HepG2 (cell line): ENCODE data around the gene DHH. TPM values are rescaled to one million over a fixed set of nuclear protein-coding genes. Genes with fewer than 3 reads are reported as not detected.

Source experiments
- AKAP8 ChIP-seq: sonication (generic); formaldehyde crosslinking; IDR thresholded peaks from 2 replicates; pipeline ENCODE4 v1.5.1; 2020; ENCODE audit warnings: mild to moderate bottlenecking, missing genetic modification reagents
- CBX2 ChIP-seq, 2 experiments: fragments of 200-600 bp in 1 of 2; sonication (generic); formaldehyde crosslinking in 1 of 2; IDR thresholded peaks; 2 replicates each; pipeline versions ENCODE4 v1.7.0 to v1.8.1; 2018 to 2022; ENCODE audit warnings: low read depth in 2 of 2, low read length in 1 of 2, mild to moderate bottlenecking in 1 of 2, missing genetic modification reagents in 1 of 2
- CENPT ChIP-seq: sonication (generic); formaldehyde crosslinking; IDR thresholded peaks from 2 replicates; pipeline ENCODE4 v1.8.0; 2022; ENCODE audit warnings: low read depth, mild to moderate bottlenecking, moderate library complexity, missing genetic modification reagents
- ERF ChIP-seq: IDR thresholded peaks from 2 replicates; pipeline ENCODE4 v1.6.1; 2018; ENCODE audit warnings: missing biosample characterization, missing genetic modification reagents
- EZH2 ChIP-seq: conservative IDR thresholded peaks from 2 replicates; pipeline ENCODE4 v1.6.1; 2012; ENCODE audit warnings: mild to moderate bottlenecking, low read depth, low read length, moderate library complexity
- GATAD2A ChIP-seq: IDR thresholded peaks from 2 replicates; pipeline ENCODE4 v1.6.1; 2016
- KLF9 ChIP-seq: IDR thresholded peaks from 2 replicates; pipeline ENCODE4 v1.6.1; 2016; ENCODE audit warnings: low read depth
- MED1 ChIP-seq: sonication (generic); formaldehyde crosslinking; IDR thresholded peaks from 2 replicates; pipeline ENCODE4 v1.4.0; 2020; ENCODE audit warnings: missing genetic modification reagents
- NCOR1 ChIP-seq: fragments of 200-600 bp; sonication (generic); IDR thresholded peaks from 2 replicates; pipeline ENCODE4 v1.7.0; 2017; ENCODE audit warnings: antibody characterized with exemption, low read length, borderline replicate concordance
- NR1H2 ChIP-seq: sonication (generic); formaldehyde crosslinking; IDR thresholded peaks from 2 replicates; pipeline ENCODE4 v1.8.1; 2022; ENCODE audit warnings: low read depth, missing genetic modification reagents, borderline replicate concordance
- NR2C2 ChIP-seq: sonication (generic); formaldehyde crosslinking; IDR thresholded peaks from 2 replicates; pipeline ENCODE4 v1.4.0; 2020; ENCODE audit warnings: missing genetic modification reagents, mild to moderate bottlenecking, moderate library complexity, borderline replicate concordance
- PRPF4 ChIP-seq: fragments of 200-400 bp; formaldehyde crosslinking; IDR thresholded peaks from 2 replicates; pipeline ENCODE4 v1.6.1; 2016; ENCODE audit warnings: low read length, low read depth; ENCODE audit not compliant: poor library complexity, severe bottlenecking
- RARG ChIP-seq: sonication (generic); formaldehyde crosslinking; IDR thresholded peaks from 2 replicates; pipeline ENCODE4 v1.4.0; 2020; ENCODE audit warnings: low read depth, mild to moderate bottlenecking, missing genetic modification reagents
- RFX3 ChIP-seq: IDR thresholded peaks from 2 replicates; pipeline ENCODE4 v1.6.1; 2016; ENCODE audit warnings: missing biosample characterization, missing genetic modification reagents
- SOX13 ChIP-seq, 3 experiments: fragments of 450-650 bp in 1 of 3; sonication (generic) in 1 of 3; formaldehyde crosslinking in 1 of 3; IDR thresholded peaks in 2 of 3; conservative IDR thresholded peaks in 1 of 3; 2 replicates each; pipeline versions ENCODE4 v1.5.0 to v1.6.1; 2016 to 2020; ENCODE audit warnings: antibody characterized with exemption in 1 of 3, mild to moderate bottlenecking in 1 of 3, missing compliant biosample characterization in 1 of 3, missing genetic modification reagents in 1 of 3, moderate library complexity in 1 of 3
- ZNF251 ChIP-seq: sonication (generic); formaldehyde crosslinking; IDR thresholded peaks from 2 replicates; pipeline ENCODE4 v1.9.0; 2021; ENCODE audit warnings: mild to moderate bottlenecking, missing genetic modification reagents
- ZNF274 ChIP-seq: sonication (generic); formaldehyde crosslinking; IDR thresholded peaks from 2 replicates; pipeline ENCODE4 v1.5.1; 2020; ENCODE audit warnings: mild to moderate bottlenecking, missing genetic modification reagents
- ZNF510 ChIP-seq: sonication (generic); formaldehyde crosslinking; IDR thresholded peaks from 2 replicates; pipeline ENCODE4 v1.4.0; 2020; ENCODE audit warnings: low read depth, mild to moderate bottlenecking, missing genetic modification reagents
- ZNF704 ChIP-seq: sonication (generic); formaldehyde crosslinking; IDR thresholded peaks from 2 replicates; pipeline ENCODE4 v1.8.1; 2023; ENCODE audit warnings: mild to moderate bottlenecking, inconsistent platforms, moderate library complexity, missing genetic modification reagents, borderline replicate concordance
- ZNF777 ChIP-seq: sonication (generic); formaldehyde crosslinking; IDR thresholded peaks from 2 replicates; pipeline ENCODE4 v1.4.0; 2020; ENCODE audit warnings: missing genetic modification reagents
- polyA plus RNA-seq, 8 experiments: library from polyadenylated mRNA; depleted of rRNA in 3 of 8; stranded (reverse) in 7 of 8; unstranded in 1 of 8; fragments of >200 nt; fragmentation: Illumina TruSeq in 4 of 8; extraction: Trizol in 4 of 8; gene quantifications; 2 replicates each; pipeline versions ENCODE4 v1.2.1 to v1.2.3, GENCODE V29; 2011 to 2016; ENCODE audit warnings: low read depth in 4 of 8, missing spikeins in 1 of 8, mixed read lengths in 1 of 8; ENCODE audit not compliant: insufficient read depth in 1 of 8
- total RNA-seq, 5 experiments: library from RNA; depleted of rRNA; stranded (reverse); fragments of >200 nt; fragmentation: Illumina TruSeq; extraction: Trizol; gene quantifications; 2 replicates each; pipeline ENCODE4 v1.2.3, GENCODE V29; 2016; ENCODE audit warnings: low read depth in 1 of 5
- TF ChIP-seq, protein P1 (sequence below): IDR thresholded peaks from 2 replicates; pipeline ENCODE4 v1.6.1; 2016
- TF ChIP-seq, protein P2 (sequence below): sonication (generic); formaldehyde crosslinking; IDR thresholded peaks from 2 replicates; pipeline ENCODE4 v1.4.0; 2020; ENCODE audit warnings: mild to moderate bottlenecking, missing genetic modification reagents
- TF ChIP-seq, protein P3 (sequence below): sonication (generic); formaldehyde crosslinking; IDR thresholded peaks from 2 replicates; pipeline ENCODE4 v1.4.0; 2020; ENCODE audit warnings: missing genetic modification reagents, borderline replicate concordance

Gene DHH
- total and polyA plus RNA-seq, 2 of the 13 experiments (the other 11 are each of a cell fraction or from before 2014, with no cell fraction given) = not detected

DNA sequence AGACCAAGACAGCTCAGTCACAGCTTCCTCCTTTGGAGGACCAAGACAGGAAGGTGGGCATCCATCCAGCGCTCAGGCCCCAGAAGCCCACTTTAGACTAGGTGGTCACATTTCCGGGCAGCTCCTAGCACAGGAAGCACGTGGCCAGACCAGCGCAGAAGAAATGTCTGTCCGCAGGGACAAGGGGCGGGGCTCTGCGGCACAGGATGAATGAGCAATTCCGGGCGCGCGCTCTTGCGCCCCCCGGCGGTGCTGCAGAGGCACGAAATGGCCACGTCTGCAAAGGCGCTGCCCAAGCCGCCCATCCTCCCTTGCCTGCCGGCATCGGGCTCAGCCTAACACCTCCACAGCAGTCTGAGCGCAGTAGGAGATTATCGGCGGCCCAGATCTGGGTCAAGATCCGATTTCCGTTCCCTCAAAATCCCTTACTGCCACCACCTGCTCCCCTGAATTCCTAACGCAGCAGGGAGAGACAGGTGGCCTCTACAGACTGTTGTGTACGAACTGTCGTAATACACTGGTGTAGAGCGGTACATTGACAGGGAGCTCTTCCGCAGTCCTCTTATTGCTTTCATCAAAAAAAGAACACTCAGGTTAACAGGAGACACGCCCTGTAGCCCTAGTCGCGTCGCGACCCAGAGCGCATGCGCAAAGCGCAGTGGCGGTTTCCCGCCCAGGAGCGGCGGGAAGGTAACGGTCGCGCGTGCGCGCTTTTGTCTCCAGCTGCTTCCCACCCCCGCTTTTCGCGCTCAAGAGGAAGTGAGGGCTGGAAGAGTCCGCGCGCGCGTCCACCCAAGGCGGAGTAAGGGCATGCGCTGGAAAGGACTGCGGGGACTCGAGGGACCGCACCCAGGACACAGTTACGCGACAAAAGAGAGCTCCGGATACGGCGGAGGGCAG lies 35.8 kb upstream of the DHH start (continued):
- TF ChIP-seq ZNF704 (CRISPR knock-in tag) (peak; percentile 84; the same call in 1 of the 2 replicates), KLF9 (CRISPR knock-in tag) (peak; percentile 66), ZNF777 (peak; percentile 40; the same call in 1 of the 2 replicates), SOX13 (IDR thresholded peaks at IDR 0.05) (no peak), SOX13 (CRISPR knock-in tag; conservative IDR thresholded peaks at IDR 0.05 in 1 of 2, IDR thresholded peaks at IDR 0.05 in 1 of 2) (peak in 1 of 2 experiments; percentile 47; a peak in 2 of 4 replicates), CBX2 (IDR thresholded peaks at IDR 0.05; ENCODE audit: low read depth, low read length) (no peak), CBX2 (CRISPR knock-in tag; IDR thresholded peaks at IDR 0.05; ENCODE audit: low read depth) (peak; percentile 92; the same call in 1 of the 2 replicates), NR1H2 (0 out of 2 replicates have a peak, but pooled peaks have one; percentile 85), MED1 (peak; percentile 64), NCOR1 (no peak), CENPT (peak; percentile 94), RARG (CRISPR knock-in tag) (no peak), ZNF510 (CRISPR knock-in tag) (no peak), GATAD2A (peak; percentile 69), EZH2 (no peak), NR2C2 (CRISPR knock-in tag) (no peak; the same call in 1 of the 2 replicates), AKAP8 (CRISPR knock-in tag) (peak; percentile 97), ZNF251 (CRISPR knock-in tag) (no peak; the same call in 1 of the 2 replicates), ZNF274 (CRISPR knock-in tag) (peak; percentile 70; the same call in 1 of the 2 replicates), ERF (no peak; the same call in 1 of the 2 replicates), RFX3 (no peak), PRPF4 (no peak)
- TF ChIP-seq, protein P1, sequence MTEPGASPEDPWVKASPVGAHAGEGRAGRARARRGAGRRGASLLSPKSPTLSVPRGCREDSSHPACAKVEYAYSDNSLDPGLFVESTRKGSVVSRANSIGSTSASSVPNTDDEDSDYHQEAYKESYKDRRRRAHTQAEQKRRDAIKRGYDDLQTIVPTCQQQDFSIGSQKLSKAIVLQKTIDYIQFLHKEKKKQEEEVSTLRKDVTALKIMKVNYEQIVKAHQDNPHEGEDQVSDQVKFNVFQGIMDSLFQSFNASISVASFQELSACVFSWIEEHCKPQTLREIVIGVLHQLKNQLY (CRISPR knock-in tag) = peak; percentile 44; the same call in 1 of the 2 replicates
- TF ChIP-seq, protein P2, sequence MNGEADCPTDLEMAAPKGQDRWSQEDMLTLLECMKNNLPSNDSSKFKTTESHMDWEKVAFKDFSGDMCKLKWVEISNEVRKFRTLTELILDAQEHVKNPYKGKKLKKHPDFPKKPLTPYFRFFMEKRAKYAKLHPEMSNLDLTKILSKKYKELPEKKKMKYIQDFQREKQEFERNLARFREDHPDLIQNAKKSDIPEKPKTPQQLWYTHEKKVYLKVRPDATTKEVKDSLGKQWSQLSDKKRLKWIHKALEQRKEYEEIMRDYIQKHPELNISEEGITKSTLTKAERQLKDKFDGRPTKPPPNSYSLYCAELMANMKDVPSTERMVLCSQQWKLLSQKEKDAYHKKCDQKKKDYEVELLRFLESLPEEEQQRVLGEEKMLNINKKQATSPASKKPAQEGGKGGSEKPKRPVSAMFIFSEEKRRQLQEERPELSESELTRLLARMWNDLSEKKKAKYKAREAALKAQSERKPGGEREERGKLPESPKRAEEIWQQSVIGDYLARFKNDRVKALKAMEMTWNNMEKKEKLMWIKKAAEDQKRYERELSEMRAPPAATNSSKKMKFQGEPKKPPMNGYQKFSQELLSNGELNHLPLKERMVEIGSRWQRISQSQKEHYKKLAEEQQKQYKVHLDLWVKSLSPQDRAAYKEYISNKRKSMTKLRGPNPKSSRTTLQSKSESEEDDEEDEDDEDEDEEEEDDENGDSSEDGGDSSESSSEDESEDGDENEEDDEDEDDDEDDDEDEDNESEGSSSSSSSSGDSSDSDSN (CRISPR knock-in tag) = peak; percentile 15; the same call in 1 of the 2 replicates
- TF ChIP-seq, protein P3, sequence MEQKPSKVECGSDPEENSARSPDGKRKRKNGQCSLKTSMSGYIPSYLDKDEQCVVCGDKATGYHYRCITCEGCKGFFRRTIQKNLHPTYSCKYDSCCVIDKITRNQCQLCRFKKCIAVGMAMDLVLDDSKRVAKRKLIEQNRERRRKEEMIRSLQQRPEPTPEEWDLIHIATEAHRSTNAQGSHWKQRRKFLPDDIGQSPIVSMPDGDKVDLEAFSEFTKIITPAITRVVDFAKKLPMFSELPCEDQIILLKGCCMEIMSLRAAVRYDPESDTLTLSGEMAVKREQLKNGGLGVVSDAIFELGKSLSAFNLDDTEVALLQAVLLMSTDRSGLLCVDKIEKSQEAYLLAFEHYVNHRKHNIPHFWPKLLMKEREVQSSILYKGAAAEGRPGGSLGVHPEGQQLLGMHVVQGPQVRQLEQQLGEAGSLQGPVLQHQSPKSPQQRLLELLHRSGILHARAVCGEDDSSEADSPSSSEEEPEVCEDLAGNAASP = peak; percentile 25; the same call in 1 of the 2 replicates
